H1 (cell line): ENCODE results near the gene VGLL4. TPM values are rescaled to one million over a fixed set of nuclear protein-coding genes. Genes with fewer than 3 reads are reported as not detected.

Source experiments
- CTCF ChIA-PET: fragments of 300-600 bp; sonication (Branson Sonifier 250); formaldehyde crosslinking; loops from one replicate; lab custom pipeline; 2021; ENCODE audit not compliant: partially characterized antibody; lab: Charles Lee
- POLR2A ChIA-PET: fragments of 300-600 bp; sonication (Branson Sonifier 250); formaldehyde crosslinking; loops from one replicate; lab custom pipeline; 2021; ENCODE audit warnings: inconsistent platforms; ENCODE audit not compliant: partially characterized antibody; lab: Charles Lee
- DNase-seq, 2 experiments: peaks; one replicate each; pipeline versions ENCODE4 v3.0.0 to v3.0.0-alpha.2; 2010 to 2022; ENCODE audit warnings: low spot score in 2 of 2, low read depth in 1 of 2, mixed read lengths in 1 of 2
- FAIRE-seq: peaks from 2 replicates; lab custom pipeline; 2011; peaks lifted over from hg19 to GRCh38; lab: Jason Lieb, UNC
- H2AFZ ChIP-seq: 2 replicates; pipeline ENCODE4 v1.8.1; 2012; ENCODE audit warnings: low read length, inconsistent platforms
- H2AK5ac ChIP-seq: 2 replicates; pipeline ENCODE4 v1.6.1; 2013; ENCODE audit warnings: low read depth, low read length
- H2BK120ac ChIP-seq: replicated peaks from 2 replicates; pipeline ENCODE3; 2013; ENCODE audit warnings: low read depth, low read length, inconsistent platforms
- H2BK12ac ChIP-seq: 2 replicates; pipeline ENCODE4 v1.6.1; 2013; ENCODE audit warnings: low read depth, low read length
- H2BK15ac ChIP-seq: 2 replicates; pipeline ENCODE4 v1.6.1; 2013; ENCODE audit warnings: low read length
- H2BK20ac ChIP-seq: 2 replicates; pipeline ENCODE4 v1.6.1; 2013; ENCODE audit warnings: low read length
- H2BK5ac ChIP-seq: 2 replicates; pipeline ENCODE4 v1.6.1; 2013; ENCODE audit warnings: low read depth, low read length
- H3K14ac ChIP-seq: 2 replicates; pipeline ENCODE4 v1.6.1; 2013; ENCODE audit warnings: inconsistent platforms; ENCODE audit not compliant: insufficient read length
- H3K18ac ChIP-seq: 2 replicates; pipeline ENCODE4 v1.6.1; 2013; ENCODE audit warnings: low read length; ENCODE audit errors: extremely low read depth
- H3K23ac ChIP-seq: 2 replicates; pipeline ENCODE4 v1.6.1; 2013; ENCODE audit warnings: inconsistent platforms; ENCODE audit not compliant: insufficient read length
- H3K23me2 ChIP-seq: 2 replicates; pipeline ENCODE4 v1.6.1; 2013; ENCODE audit warnings: low read depth, low read length
- H3K27ac ChIP-seq: 2 replicates; pipeline ENCODE4 v1.6.1; 2011; ENCODE audit warnings: low read depth, low read length, inconsistent platforms
- H3K27me3 ChIP-seq, 4 experiments: replicated peaks in 1 of 4; 1 replicate in 1 of 4; 2 replicates in 3 of 4; pipeline versions ENCODE4 v1.6.1 to v1.8.1; 2011 to 2013; ENCODE audit warnings: low read length in 3 of 4, mild to moderate bottlenecking in 3 of 4, inconsistent platforms in 2 of 4, mixed read lengths in 2 of 4, moderate library complexity in 1 of 4; ENCODE audit not compliant: control insufficient read depth in 3 of 4, insufficient read depth in 3 of 4; ENCODE audit errors: extremely low read depth in 1 of 4
- H3K36me3 ChIP-seq, 4 experiments: 2 replicates each; pipeline versions ENCODE4 v1.6.1 to v1.8.1; 2011 to 2013; ENCODE audit warnings: mild to moderate bottlenecking in 4 of 4, low read length in 3 of 4, moderate library complexity in 2 of 4, control low read depth in 1 of 4, inconsistent platforms in 1 of 4; ENCODE audit not compliant: insufficient read depth in 4 of 4, control insufficient read depth in 2 of 4
- H3K4ac ChIP-seq: replicated peaks from 2 replicates; pipeline ENCODE3; 2013; ENCODE audit warnings: low read length, low read depth, mixed read lengths, inconsistent platforms; ENCODE audit not compliant: insufficient read length
- H3K4me1 ChIP-seq, 4 experiments: replicated peaks in 1 of 4; 1 replicate in 1 of 4; 2 replicates in 3 of 4; pipeline versions ENCODE4 v1.6.1 to v1.8.1; 2011 to 2013; ENCODE audit warnings: low read length in 3 of 4, inconsistent platforms in 2 of 4, mixed read lengths in 1 of 4; ENCODE audit not compliant: insufficient read depth in 4 of 4, control insufficient read depth in 3 of 4
- H3K4me2 ChIP-seq, 2 experiments: 2 replicates each; pipeline versions ENCODE4 v1.6.1 to v1.8.1; 2011 to 2013; ENCODE audit warnings: low read depth in 2 of 2, low read length in 2 of 2, control low read depth in 1 of 2, inconsistent platforms in 1 of 2, mild to moderate bottlenecking in 1 of 2; ENCODE audit not compliant: insufficient read depth in 1 of 2
- H3K4me3 ChIP-seq, 4 experiments: fragments of 200-600, 300-600 bp in 1 of 4; sonication (generic), shearing (Covaris generic), sonication (Bioruptor Twin) in 1 of 4; 2 replicates each; pipeline versions ENCODE4 v1.5.1 to v1.8.1; 2011 to 2016; ENCODE audit warnings: low read length in 4 of 4, low read depth in 3 of 4, control low read depth in 2 of 4, inconsistent platforms in 2 of 4, mild to moderate bottlenecking in 2 of 4, mixed read lengths in 1 of 4, moderate library complexity in 1 of 4; ENCODE audit not compliant: insufficient read depth in 2 of 4; ENCODE audit errors: extremely low read depth in 1 of 4
- H3K56ac ChIP-seq: replicated peaks from 2 replicates; pipeline ENCODE3; 2013; ENCODE audit warnings: low read depth, mild to moderate bottlenecking, mixed read lengths, low read length, inconsistent platforms; ENCODE audit not compliant: insufficient read length
- H3K79me1 ChIP-seq: 2 replicates; pipeline ENCODE4 v1.6.1; 2013; ENCODE audit warnings: low read depth, low read length, control low read depth
- H3K79me2 ChIP-seq, 2 experiments: 2 replicates each; pipeline versions ENCODE4 v1.6.1 to v1.8.1; 2012 to 2013; ENCODE audit warnings: low read length in 2 of 2, mild to moderate bottlenecking in 2 of 2, inconsistent platforms in 1 of 2; ENCODE audit not compliant: insufficient read depth in 2 of 2, control insufficient read depth in 1 of 2
- H3K9ac ChIP-seq, 4 experiments: replicated peaks in 1 of 4; 1 replicate in 1 of 4; 2 replicates in 3 of 4; pipeline versions ENCODE4 v1.6.1 to v1.8.1; 2011 to 2013; ENCODE audit warnings: low read depth in 3 of 4, low read length in 3 of 4, control low read depth in 2 of 4, mild to moderate bottlenecking in 2 of 4, moderate library complexity in 2 of 4, inconsistent platforms in 1 of 4; ENCODE audit errors: extremely low read depth in 1 of 4
- H3K9me3 ChIP-seq, 2 experiments: 2 replicates each; pipeline versions ENCODE4 v1.6.1 to v1.8.1; 2012 to 2013; ENCODE audit warnings: mild to moderate bottlenecking in 2 of 2, moderate library complexity in 2 of 2, control low read depth in 1 of 2, inconsistent platforms in 1 of 2, low read depth in 1 of 2, low read length in 1 of 2, mixed read lengths in 1 of 2; ENCODE audit not compliant: insufficient read depth in 2 of 2
- H4K20me1 ChIP-seq, 2 experiments: replicated peaks in 1 of 2; 2 replicates each; pipeline versions ENCODE3 to v1.8.1; 2011 to 2013; ENCODE audit warnings: inconsistent platforms in 2 of 2, low read length in 2 of 2, mild to moderate bottlenecking in 1 of 2; ENCODE audit not compliant: insufficient read depth in 2 of 2, control insufficient read depth in 1 of 2
- H4K5ac ChIP-seq: 2 replicates; pipeline ENCODE4 v1.6.1; 2013; ENCODE audit warnings: low read length, low read depth, mixed read lengths, inconsistent platforms; ENCODE audit not compliant: insufficient read length
- H4K8ac ChIP-seq: 2 replicates; pipeline ENCODE4 v1.8.0; 2013; ENCODE audit warnings: mild to moderate bottlenecking, moderate library complexity, low read length, inconsistent platforms; ENCODE audit not compliant: insufficient read depth; ENCODE audit errors: extremely low read depth
- H4K91ac ChIP-seq: replicated peaks from 2 replicates; pipeline ENCODE3; 2013; ENCODE audit warnings: low read length, mixed read lengths, inconsistent platforms; ENCODE audit not compliant: insufficient read length
- CBX5 ChIP-seq: fragments of 300-800, 300-1000 bp; sonication (generic); IDR thresholded peaks from 2 replicates; pipeline ENCODE4 v1.7.1; 2016; ENCODE audit warnings: antibody characterized with exemption, low read length, low read depth
- EP300 ChIP-seq, 2 experiments: IDR thresholded peaks; 1 replicate in 1 of 2; 2 replicates in 1 of 2; pipeline ENCODE4 v1.6.1; 2011 to 2012; ENCODE audit warnings: low read depth in 2 of 2, low read length in 2 of 2, mild to moderate bottlenecking in 2 of 2, borderline replicate concordance in 1 of 2, inconsistent platforms in 1 of 2, moderate library complexity in 1 of 2
- JUND ChIP-seq: IDR thresholded peaks from 2 replicates; pipeline ENCODE4 v1.6.1; 2011; ENCODE audit warnings: mild to moderate bottlenecking, improper control_type of control experiment, low read length
- SP2 ChIP-seq: IDR thresholded peaks from 2 replicates; pipeline ENCODE4 v1.6.1; 2012; ENCODE audit warnings: mild to moderate bottlenecking, low read length, inconsistent platforms
- WGBS, 2 experiments: shearing (Covaris generic) in 1 of 2; methylation state at CpG; one replicate each; pipeline versions ENCODE4 v1.1.6 to v1.1.7; 2013 to 2015; ENCODE audit warnings: low lambda C conversion rate in 2 of 2, mixed read lengths in 2 of 2, inconsistent platforms in 1 of 2, low coverage in 1 of 2, missing lambda C conversion rate in 1 of 2; ENCODE audit not compliant: insufficient replicate concordance in 2 of 2, insufficient coverage in 1 of 2, insufficient read length in 1 of 2; ENCODE audit errors: extremely low coverage in 1 of 2, missing lambda C conversion rate in 1 of 2; 5-methylcytosine and 5-hydroxymethylcytosine counted together
- polyA plus RNA-seq, 7 experiments: library from polyadenylated mRNA; depleted of rRNA in 3 of 7; stranded (reverse) in 5 of 7; unstranded in 2 of 7; fragments of >200 nt in 5 of 7; fragments of 200-250 nt in 2 of 7; gene quantifications; 1 replicate in 5 of 7; 2 replicates in 1 of 7; 4 replicates in 1 of 7; pipeline versions ENCODE4 v1.2.1 to v1.2.3, GENCODE V29; 2011 to 2013; ENCODE audit warnings: missing spikeins in 2 of 7, mixed read lengths in 2 of 7
- total RNA-seq: library from RNA; stranded (reverse); fragmentation: NEBNext Ultra II Directional; extraction: Animal tissue kit (Norgen Biotek cat#: 25700); gene quantifications from 2 replicates; pipeline ENCODE4 v1.2.1, GENCODE V29; 2021

VGLL4 gene
- total and polyA plus RNA-seq, 2 of the 8 experiments (the other 6 are each of a cell fraction or from before 2014, with no cell fraction given), result 45.1 to 50.0 TPM

DNA sequence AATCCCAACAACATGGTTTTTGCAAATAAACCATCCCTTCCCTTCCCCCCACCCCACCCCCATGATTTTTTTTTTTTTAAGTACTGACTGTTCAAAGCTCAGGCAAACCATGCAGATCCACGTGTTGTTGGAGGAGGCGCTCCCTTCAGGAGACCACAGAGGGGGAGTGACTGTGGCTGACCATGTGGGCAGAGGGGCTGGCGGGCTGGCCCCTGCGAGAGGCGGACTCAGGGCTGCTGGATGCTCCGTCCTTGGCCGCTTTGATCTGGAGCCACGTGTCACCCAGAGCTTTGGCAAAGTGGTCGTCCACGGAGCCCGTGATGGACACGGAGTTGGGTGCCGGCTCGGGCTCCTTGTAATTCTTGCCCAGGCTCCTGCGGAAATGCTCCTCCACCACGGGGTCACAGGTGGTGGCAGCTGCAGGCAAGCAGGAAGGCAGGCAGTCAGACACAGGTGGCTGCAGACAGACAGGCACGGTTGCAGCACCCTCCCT, 85.3 kb downstream of the VGLL4 start:
- DNase-seq, result no peak
- CTCF ChIA-PET, result interaction anchor here (1.0 kb wide), 1 partner anchor 20 kb away, joined by 3 read pairs; no protein-coding TSS in a partner anchor

More for the DNA sequence above, 85.3 kb downstream of the VGLL4 start:
- Histone ChIP-seq H3K4ac (no peak overlapping the region), H3K23ac (no peak overlapping the region), H2AK5ac (no peak overlapping the region), H2AFZ (no peak overlapping the region), H2BK5ac (no peak overlapping the region), H4K91ac (no peak overlapping the region), H2BK120ac (no peak overlapping the region), H4K5ac (no peak overlapping the region), H3K9me3 (no peaks in the 10 kb centered on the region), H3K4me1 (peaks cover 0 to 9% (median 0%) of the 10 kb centered on the region in 4 experiments; a peak in 2 of 7 replicates), H4K20me1 (peaks cover 12 to 20% of the 10 kb centered on the region in 2 experiments), H3K14ac (no peak overlapping the region), H3K27ac (no peak overlapping the region), H2BK12ac (no peak overlapping the region), H3K23me2 (no peaks in the 10 kb centered on the region), H3K56ac (no peak overlapping the region), H3K27me3 (no peaks in the 10 kb centered on the region), H2BK20ac (no peak overlapping the region), H3K79me2 (no peaks in the 10 kb centered on the region; a peak in 1 of 4 replicates), H3K36me3 (peaks cover 0 to 14% (median 1%) of the 10 kb centered on the region in 4 experiments; a peak in 4 of 8 replicates), H3K18ac (no peak overlapping the region), H4K8ac (no peak overlapping the region), H3K79me1 (peaks cover 12% of the 10 kb centered on the region), H2BK15ac (no peak overlapping the region), H3K4me3 (no peak overlapping the region), H3K9ac (no peak overlapping the region), H3K4me2 (no peak overlapping the region)
- no peak for FAIRE-seq
- TF ChIP-seq EP300 (IDR thresholded peaks at IDR 0.05; ENCODE audit: borderline replicate concordance in 1 of 2, low read depth in 2 of 2, low read length in 2 of 2) (no peak), CBX5 (no peak), SP2 (no peak), JUND (no peak)
- 93% methylated on average over 16 of the region's 17 CpGs; no CpG with 5 or more reads in 1 of the 2 experiments for WGBS, 2 experiments
- POLR2A ChIA-PET, result interaction anchor here (1.1 kb wide), 1 partner anchor 66 kb away, joined by 3 read pairs; no protein-coding TSS in a partner anchor
